HepG2 (cell line): Measurements from ENCODE around the gene GTF2A1. TPM values are rescaled to one million over a fixed set of nuclear protein-coding genes. Genes with fewer than 3 reads are reported as not detected.

Experiments
- CBX5 ChIP-seq: sonication (generic); formaldehyde crosslinking; IDR thresholded peaks from 2 replicates; pipeline ENCODE4 v1.4.0; 2020; ENCODE audit warnings: missing genetic modification reagents, borderline replicate concordance
- MAX ChIP-seq: IDR thresholded peaks from 2 replicates; pipeline ENCODE4 v1.6.1; 2012; ENCODE audit warnings: inconsistent platforms
- SNRNP70 ChIP-seq: fragments of 200-400 bp; formaldehyde crosslinking; IDR thresholded peaks from 2 replicates; pipeline ENCODE4 v1.6.1; 2017; ENCODE audit warnings: mild to moderate bottlenecking, low read depth, low read length, moderate library complexity
- ZBTB40 ChIP-seq, 2 experiments: fragments of 450-650 bp in 1 of 2; sonication (generic) in 1 of 2; formaldehyde crosslinking in 1 of 2; IDR thresholded peaks; 2 replicates each; pipeline versions ENCODE4 v1.6.1 to v1.8.0; 2016 to 2022; ENCODE audit warnings: antibody characterized with exemption in 1 of 2, mild to moderate bottlenecking in 1 of 2, missing genetic modification reagents in 1 of 2
- ZNF549 ChIP-seq: sonication (generic); formaldehyde crosslinking; IDR thresholded peaks from 2 replicates; pipeline ENCODE4 v1.5.0; 2020; ENCODE audit warnings: missing genetic modification reagents
- ZNF615 ChIP-seq: sonication (generic); formaldehyde crosslinking; IDR thresholded peaks from 2 replicates; pipeline ENCODE4 v1.5.0; 2020; ENCODE audit warnings: mild to moderate bottlenecking, missing genetic modification reagents, borderline replicate concordance
- ZSCAN12 ChIP-seq: sonication (generic); formaldehyde crosslinking; IDR thresholded peaks from 2 replicates; pipeline ENCODE4 v1.9.0; 2021; ENCODE audit warnings: mild to moderate bottlenecking, missing genetic modification reagents
- polyA plus RNA-seq, 8 experiments: library from polyadenylated mRNA; depleted of rRNA in 3 of 8; stranded (reverse) in 7 of 8; unstranded in 1 of 8; fragments of >200 nt; fragmentation: Illumina TruSeq in 4 of 8; extraction: Trizol in 4 of 8; gene quantifications; 2 replicates each; pipeline versions ENCODE4 v1.2.1 to v1.2.3, GENCODE V29; 2011 to 2016; ENCODE audit warnings: low read depth in 4 of 8, missing spikeins in 1 of 8, mixed read lengths in 1 of 8; ENCODE audit not compliant: insufficient read depth in 1 of 8
- total RNA-seq, 5 experiments: library from RNA; depleted of rRNA; stranded (reverse); fragments of >200 nt; fragmentation: Illumina TruSeq; extraction: Trizol; gene quantifications; 2 replicates each; pipeline ENCODE4 v1.2.3, GENCODE V29; 2016; ENCODE audit warnings: low read depth in 1 of 5

Gene GTF2A1
- total and polyA plus RNA-seq, 2 of the 13 experiments (the other 11 are each of a cell fraction or from before 2014, with no cell fraction given) = 14.9 to 17.5 TPM

DNA sequence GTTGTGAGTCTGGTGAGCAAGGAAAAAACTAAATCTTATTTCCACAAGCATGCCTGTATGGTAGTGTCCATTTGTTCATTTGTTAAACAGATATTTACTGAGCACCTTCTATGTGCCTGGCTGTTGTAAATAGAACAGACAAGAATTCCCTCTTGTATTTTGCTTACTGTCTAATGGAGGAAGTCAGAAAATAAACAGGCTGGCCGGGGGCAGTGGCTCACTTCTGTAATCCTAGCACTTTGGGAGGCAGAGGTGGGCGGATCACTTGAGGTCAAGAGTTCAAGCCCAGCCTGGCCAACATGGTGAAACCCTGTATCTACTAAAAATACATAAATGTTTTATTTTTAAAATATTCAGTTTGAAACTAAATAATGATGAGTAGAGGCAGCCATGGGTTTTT lies 79.3 kb downstream of the GTF2A1 start (continued):
- TF ChIP-seq ZBTB40 (IDR thresholded peaks at IDR 0.05) (no peak), ZBTB40 (CRISPR knock-in tag; IDR thresholded peaks at IDR 0.05) (no peak), SNRNP70 (no peak), CBX5 (CRISPR knock-in tag) (no peak), ZNF615 (CRISPR knock-in tag) (no peak), MAX (no peak), ZSCAN12 (CRISPR knock-in tag) (no peak), ZNF549 (CRISPR knock-in tag) (no peak)
